ENCODE results near the gene TMC7.

GRCh38 chr16:19095654-19096053 is 111.9 kb downstream of the TMC7 start:
- TF ChIP-seq ATF3 (IDR thresholded peaks at IDR 0.05) (no peak), EGR1 (IDR thresholded peaks at IDR 0.05; ENCODE audit: low read depth) (no peak), POLR2A (IDR thresholded peaks at IDR 0.05; ENCODE audit: borderline replicate concordance, extremely low read depth, insufficient read depth, insufficient read length) (no peak), SP1 (IDR thresholded peaks at IDR 0.05; ENCODE audit: low read depth) (peak; percentile 64), ZFX (IDR thresholded peaks at IDR 0.05) (no peak), POLR2AphosphoS5 (IDR thresholded peaks at IDR 0.05; ENCODE audit: low read depth, low read length) (peak; percentile 22; the same call in 1 of the 2 replicates)
- TF ChIP-seq, protein P1, sequence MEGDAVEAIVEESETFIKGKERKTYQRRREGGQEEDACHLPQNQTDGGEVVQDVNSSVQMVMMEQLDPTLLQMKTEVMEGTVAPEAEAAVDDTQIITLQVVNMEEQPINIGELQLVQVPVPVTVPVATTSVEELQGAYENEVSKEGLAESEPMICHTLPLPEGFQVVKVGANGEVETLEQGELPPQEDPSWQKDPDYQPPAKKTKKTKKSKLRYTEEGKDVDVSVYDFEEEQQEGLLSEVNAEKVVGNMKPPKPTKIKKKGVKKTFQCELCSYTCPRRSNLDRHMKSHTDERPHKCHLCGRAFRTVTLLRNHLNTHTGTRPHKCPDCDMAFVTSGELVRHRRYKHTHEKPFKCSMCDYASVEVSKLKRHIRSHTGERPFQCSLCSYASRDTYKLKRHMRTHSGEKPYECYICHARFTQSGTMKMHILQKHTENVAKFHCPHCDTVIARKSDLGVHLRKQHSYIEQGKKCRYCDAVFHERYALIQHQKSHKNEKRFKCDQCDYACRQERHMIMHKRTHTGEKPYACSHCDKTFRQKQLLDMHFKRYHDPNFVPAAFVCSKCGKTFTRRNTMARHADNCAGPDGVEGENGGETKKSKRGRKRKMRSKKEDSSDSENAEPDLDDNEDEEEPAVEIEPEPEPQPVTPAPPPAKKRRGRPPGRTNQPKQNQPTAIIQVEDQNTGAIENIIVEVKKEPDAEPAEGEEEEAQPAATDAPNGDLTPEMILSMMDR (IDR thresholded peaks at IDR 0.05 in 2 of 3, conservative IDR thresholded peaks at IDR 0.05 in 1 of 3; ENCODE audit: borderline replicate concordance in 1 of 3, insufficient read depth in 1 of 3, low read depth in 2 of 3, low read length in 2 of 3): no peak
- TF ChIP-seq, protein P2, sequence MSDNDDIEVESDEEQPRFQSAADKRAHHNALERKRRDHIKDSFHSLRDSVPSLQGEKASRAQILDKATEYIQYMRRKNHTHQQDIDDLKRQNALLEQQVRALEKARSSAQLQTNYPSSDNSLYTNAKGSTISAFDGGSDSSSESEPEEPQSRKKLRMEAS (IDR thresholded peaks at IDR 0.05): no peak; the same call in none of the 2 replicates
